Activated CD8-positive, alpha-beta memory T cell treated with anti-CD3 and anti-CD28 coated beads for 24 hours (primary cell): Measurements from ENCODE around the gene MYO5A.
"Not testable (repeated sequence)": the region's sequence is repeated elsewhere in the genome, so short reads cannot be mapped to it uniquely, and the experiment has no call there.

Experiments
- DNase-seq: peaks from one replicate; pipeline ENCODE4 v3.0.0-alpha.2; 2020

The MYO5A gene

DNA sequence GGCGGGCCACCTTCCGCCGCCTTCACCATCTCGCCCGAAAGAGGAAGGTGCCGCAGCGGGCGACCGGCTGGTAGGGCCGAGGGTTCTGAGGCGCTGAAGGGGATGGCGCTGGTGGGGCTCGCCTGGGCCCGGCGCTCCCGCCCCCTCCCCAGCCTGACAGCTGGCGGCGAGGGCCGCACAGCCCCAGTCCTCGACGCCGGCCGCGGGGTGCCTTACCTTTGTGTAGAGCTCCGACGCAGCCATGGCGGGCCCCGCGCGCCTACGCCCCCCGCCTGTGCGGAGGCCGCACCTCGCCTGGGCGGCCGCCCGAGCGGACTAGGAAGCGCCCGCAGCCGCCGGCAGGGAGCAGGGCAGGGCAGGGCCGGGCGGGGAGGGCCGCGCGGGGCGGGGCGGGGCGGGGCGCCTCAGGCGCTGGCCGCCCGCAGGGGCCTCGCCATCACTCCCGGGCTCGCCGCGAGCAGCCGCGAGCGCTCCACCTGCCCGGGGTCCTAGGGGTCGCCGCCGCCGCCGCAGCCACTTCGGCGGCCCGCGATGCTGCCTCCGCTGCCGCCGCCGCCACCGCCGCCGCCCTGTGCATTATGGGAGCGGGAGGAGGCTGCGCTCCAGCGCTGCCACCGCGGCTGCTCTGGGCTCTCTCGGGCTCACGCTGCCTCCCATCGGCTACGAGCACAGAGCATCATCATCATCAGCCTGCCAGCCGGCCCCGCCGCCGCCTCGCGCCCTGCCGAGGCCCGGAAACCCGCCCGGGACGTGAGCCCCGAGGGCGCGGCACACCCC, at the start of gene MYO5A:
Gene MYO5A, minus strand, starts transcription at position 317 of the 777 bp plus-strand sequence. Its CDS starts 74 bp downstream, at position 243.
- peak; percentile 89 for DNase-seq

DNA sequence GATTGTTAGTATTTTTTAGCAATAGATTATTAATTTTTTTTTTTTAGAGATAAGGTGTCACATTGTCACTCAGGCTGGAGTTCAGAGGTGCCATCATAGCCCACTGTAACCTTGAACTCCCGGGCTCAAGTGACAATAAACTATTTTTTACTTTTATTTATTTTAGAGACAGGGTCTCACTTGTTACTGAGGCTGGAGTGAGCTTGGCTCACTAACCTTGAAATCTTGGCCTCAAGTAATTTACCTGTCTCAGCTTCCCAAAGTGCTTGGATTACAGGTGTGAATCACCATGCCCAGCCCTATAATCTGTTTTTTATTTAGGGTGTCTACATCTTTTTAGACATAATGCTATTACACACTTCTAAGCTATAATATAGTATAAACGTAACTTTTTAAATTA, 48.0 kb upstream of the MYO5A start:
- no peak for DNase-seq

DNA sequence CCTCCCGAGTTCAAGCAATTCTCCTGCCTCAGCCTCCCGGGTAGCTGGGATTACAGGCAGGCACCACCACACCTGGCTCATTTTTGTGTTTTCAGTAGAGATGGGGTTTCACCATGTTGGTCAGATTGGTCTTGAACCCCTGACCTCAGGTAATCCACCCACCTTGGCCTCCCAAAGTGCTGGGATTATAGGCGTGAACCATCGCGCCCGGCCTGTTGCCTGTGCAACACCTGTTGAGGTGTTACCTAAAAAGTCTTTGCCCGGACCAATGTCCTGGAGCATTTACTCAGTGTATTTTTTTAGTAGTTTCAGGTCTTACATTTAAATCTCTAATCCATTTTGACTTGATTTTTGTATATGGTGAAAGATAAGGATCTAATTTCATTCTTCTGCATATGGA, 46.9 kb upstream of the MYO5A start:
- not testable (repeated sequence) for DNase-seq

DNA sequence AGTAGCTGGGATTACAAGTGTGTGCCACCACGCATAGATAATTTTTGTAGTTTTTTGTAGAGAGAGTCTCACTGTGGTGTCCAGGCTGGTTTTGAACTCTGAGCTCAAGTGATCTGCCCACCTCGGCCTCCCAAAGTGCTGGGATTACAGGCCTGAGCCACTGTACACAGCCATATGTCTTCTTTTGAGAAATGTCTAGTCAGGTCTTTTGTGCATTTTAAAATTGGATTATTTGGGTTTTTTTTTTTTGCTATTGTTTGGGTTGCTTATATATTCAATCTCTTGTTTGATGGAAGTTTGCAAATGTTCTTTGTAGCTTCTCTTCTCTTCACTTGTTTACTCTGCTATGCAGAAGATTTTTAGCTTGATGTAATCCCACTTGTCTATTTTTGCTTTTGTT, 46.4 kb upstream of the MYO5A start:
- DNase-seq: no peak

DNA sequence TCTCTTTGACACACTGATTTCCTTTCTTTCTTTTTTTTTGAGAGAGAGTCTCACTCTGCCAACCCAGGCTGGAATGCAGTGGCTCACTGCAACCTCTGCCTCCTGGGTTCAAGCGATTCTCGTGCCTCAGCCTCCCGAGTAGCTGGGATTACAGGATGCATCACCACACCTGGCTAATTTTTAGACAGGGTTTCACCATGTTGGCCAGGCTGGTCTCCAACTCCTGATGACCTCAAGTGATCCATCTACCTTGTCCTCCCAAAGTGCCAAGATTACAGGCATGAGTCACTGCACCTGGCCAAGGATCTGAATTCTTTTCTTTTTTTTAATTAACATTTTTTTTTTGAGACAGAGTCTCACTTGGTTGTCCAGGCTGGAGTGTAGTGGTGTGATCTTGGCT, 45.9 kb upstream of the MYO5A start:
- DNase-seq: not testable (repeated sequence)

DNA sequence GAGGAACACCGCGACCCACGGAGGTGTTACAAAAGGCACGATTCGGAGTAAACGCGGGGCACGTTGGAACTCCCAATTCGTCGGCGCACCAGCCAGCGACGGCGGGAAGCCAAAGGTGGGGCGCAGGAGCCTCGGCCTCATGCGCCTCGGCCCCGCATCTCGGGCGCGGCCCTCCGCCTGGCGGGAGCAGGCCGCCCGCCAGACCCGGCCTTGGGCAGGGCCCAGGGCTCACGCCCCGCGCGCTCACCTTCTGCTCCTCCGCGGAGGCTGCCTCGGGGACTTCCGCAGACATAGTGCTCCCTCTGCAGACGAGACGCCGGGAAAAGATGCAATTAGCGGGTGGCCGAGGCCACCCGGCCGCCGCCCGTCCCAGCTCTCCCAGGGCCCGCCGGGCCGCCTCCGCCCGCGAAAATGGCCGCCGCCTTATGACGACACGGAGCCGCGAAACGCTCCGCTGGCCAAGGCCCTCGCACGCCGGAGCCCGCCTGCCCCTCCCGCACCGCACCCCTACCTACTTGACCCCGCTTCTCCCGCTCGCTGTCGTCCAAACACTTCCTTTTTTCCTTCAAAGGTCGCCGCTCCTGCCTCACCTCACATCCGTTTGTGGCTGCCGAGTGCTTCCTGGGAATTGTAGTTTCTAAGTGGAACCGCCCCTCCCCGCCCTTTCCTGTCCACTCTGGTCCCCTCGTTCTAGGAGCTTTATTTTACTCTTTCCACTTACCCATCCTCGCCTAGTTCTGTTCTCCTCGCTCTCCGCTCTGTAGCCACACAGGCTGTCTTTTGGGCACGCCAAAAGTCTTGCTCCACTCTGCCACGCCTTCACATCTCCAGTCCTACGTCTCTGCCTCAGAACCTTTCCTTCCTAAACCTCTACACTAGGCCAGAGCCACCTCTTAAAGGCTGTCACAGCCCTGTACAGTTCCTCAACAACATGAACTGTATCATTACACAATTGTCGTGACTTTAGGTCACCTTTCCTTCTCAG, 40.2 kb upstream of the MYO5A start, which contains the start of gene ARPP19:
Gene ARPP19, minus strand, starts transcription at position 430 of the 985 bp plus-strand sequence. Its CDS starts 138 bp downstream, at position 292.
- peak; percentile 91 for DNase-seq

DNA sequence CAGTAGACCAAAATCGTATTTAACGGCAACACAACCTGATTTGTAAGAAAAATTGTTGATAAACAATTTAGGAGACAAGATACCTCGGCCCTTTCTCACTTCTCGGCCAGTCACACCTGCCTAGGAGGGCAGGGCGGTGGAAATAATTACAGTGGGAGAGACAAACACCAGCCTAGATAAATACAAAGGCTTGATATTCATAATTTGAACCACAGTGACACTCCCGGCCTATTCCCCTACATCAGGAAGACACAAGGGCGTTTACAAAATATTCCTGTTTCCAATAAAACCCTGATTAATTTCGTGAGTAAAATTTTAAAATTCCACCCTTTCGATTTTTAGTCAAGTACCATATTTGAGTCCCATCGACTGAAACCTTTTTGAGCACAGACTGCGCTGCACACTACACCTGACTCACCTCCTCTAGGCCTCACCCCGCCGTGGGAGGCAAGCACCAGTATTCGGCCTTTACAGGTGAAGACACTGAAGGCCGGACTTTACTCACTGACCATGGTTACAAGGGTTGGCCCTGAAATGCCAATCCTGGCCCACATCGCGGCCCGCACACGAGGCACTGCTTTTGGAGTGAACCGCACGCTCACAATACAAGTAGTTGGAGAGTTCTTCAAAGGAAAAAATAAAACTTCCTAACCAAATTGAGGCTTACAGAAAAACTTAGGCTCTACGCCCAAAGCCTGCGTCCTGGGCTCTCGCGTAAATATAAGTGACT, 39.4 kb upstream of the MYO5A start:
- no peak for DNase-seq

DNA sequence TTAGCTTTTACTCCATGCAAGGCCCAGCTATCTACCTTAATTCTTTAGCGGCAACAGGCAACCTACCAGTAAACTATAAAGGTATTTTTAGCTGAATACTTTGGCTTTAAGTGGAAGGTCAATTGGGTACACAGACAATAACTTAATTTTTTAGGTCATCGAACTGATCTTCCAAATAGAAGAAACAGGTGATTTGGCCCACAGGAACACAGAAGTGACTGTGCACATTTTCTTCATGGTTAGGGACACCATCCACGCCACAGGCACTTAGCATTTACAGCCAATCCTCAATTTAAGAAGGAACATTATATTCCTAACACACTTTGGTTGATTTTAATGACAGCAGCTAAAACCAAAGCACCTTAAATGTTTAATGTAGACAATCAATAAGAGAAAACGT, 38.2 kb upstream of the MYO5A start:
- DNase-seq: no peak

DNA sequence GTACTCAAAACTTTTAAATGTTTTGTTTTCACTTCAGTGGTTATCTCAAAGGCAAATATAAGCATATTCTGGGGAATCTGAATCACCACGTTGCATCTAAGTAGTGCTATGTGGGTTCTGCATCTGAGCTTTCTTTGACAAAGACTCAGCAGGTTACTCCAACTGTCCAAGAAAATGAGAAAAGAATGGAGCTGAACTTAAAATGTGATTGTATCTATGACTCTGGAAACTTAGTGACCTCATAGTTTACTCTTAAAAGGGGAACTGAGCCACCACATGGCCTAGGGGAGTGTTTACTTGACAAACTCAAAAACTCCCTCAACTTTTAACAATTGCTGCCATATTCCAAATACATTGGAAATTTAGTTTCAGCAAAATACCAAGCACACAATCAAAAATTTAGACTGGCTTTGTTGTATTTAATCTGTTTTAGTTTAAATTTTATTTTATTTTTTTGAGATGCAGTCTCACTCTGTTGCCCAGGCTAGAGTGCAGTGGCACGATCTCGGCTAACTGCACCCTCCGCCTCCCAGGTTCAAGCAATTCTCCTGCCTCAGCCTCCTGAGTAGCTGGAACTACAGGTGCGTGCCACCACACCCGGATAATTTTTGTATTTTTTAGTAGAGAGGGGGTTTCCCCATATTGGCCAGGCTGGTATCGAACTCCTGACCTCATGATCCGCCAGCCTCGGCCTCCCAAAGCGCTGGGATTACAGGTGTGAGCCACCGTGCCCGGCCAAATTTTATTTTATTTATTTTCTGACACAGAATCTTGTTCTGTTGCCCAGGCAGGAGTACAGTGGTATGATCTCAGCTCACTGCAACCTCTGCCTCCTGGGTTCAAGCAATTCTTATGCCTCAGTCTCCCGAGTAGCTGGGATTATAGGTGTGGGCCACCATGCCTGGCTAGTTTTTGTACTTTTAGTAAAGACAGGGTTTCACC, 37.0 kb upstream of the MYO5A start:
- not testable (repeated sequence) for DNase-seq

DNA sequence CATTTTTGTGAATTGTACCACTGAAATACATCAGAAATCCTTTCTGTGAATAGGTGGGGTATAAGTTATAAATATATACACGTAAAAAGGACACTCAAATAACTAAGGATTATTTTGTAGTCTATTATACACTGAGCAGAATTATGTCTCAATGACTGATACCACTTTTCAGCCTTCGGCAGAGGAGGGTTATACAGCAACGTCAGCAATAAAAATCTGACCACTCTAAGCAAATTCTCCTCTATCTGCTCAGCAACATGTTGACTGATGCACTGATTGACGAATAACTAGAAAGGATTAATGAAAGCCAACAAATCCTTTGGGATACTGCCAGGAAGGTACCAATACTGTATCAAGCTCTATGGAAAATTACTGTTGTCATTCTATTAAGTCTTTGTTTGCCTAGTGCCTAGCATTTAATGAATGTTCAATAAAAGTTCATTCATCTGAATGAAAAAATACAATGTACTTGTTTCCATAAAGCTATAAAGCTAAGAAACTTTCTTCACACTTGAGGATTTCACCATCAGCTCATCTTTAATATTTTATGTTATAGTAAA, 34.9 kb upstream of the MYO5A start:
- DNase-seq: no peak

DNA sequence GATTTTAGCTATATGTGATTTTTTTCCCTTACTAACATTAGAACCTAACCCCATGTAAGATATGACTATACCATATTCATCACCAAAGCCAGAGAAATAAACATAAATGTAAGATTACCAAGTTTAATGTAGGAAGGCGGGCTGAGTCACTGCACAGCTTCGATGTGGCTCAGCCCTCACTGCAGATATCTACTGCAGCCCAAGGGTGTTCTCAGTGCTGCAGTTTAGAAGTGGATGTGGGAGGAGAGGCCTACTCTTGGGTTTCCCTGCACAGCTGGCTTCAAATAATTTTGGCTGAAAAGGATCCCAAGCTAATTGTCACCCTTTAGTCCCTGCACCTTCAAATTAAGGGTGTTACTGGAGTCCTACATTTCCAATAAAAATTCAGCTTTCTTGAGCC, 30.9 kb upstream of the MYO5A start:
- no peak for DNase-seq

DNA sequence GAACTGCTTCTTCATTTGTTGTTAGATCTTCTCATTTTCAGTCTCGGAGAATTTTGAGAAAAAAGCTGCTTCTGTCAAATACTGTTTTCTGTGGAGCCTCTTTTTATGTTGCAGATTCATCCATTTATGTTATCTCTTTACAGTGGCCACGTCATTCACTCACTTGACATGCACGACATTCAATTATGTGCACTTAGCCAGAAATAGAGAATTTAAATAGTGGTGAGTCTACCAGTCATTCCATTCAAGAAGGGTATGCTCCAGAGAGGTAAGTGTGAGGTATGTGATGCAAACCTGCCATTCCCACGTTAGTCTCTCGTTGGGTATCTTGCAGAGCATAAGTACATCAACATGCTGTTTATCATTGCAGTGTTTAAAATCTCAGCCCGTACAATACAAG, 30.3 kb upstream of the MYO5A start:
- DNase-seq: no peak

DNA sequence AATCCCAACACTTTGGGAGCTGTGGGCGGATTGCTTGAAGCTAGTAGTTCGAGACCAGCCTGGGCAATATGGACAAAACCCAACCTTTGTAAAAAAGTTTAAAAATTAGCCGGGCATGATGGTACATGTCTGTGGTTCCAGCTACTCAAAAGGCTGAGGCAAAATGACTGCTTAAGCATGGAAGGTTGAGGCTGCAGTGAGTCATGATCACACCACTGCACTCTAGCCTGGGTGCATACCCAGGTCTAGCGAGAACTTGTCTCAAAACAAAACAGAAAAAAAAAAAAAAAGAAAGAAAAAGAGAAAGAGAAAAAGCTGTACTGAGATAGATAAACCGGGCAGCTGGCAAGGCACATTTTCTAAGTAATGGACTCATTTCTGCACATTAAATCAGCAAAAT, 29.5 kb upstream of the MYO5A start:
- DNase-seq: peak; percentile 65

DNA sequence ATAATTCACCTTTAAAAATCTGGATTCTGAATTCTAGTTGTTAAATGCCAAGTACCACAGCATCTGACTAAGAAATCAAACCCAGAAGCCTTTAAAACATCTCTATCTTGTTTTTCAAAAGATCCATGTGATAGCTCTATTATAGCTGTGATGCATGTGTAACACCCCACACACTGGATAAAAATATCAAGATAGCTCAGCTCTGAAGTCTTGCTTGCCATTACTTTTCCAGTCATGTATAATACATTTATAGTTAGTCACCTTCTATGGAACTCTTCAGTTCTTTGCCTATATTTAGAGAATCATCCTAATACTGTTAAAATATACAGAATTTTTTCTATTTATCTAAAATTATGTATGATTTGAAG, 28.6 kb upstream of the MYO5A start:
- no peak for DNase-seq

DNA sequence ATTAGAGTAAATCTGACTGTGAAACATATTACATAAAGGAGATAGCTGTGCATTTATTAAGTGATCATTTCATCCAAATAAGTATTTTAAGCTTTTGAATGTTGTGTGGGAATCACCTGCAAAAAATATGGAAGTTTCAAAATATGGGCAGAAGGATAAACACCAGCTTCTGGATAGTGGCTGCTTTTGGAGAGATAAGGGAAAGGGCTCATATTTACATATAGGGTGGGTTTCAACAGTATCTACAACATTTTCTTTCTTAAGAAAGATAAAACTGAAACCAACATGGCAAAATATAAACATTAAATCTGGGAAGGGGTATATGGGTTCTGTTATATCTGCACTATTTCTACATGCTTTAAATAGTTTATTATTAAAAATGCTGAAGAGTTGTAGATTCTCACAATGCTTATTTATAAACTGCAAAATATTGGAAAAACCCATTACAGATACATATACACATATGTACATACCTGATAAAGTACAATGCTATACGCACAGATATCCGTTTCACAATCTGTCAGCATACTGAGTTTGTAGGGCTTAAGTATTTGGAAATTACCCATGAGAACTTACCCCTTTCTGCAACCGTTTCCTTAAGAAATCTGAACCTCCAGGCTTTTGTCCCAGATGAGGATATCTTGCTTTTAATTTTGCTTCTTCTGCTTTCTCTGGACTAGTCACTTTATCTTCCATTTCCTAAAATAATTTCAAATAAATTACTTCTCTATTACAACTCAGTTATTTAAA, 28.0 kb upstream of the MYO5A start:
- DNase-seq: no peak

DNA sequence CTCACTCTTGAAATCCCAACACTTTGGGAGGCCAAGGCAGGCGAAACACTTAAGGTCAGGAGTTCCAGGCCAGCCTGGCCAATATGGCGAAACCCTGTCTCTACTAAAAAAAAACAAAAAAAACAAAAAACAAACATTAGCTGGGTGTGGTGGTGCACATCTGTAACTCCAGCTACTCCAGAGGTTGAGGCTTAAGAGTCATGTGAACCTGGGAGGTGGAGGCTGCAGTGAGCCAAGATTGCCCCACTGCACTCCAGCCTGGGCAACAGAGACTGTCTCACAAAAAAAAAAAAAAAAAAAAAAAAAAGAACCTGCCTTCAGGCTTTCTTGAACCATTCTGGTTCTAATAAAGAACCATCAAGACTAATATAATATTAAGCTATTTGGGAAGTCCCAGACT, 23.6 kb upstream of the MYO5A start:
- no peak for DNase-seq

DNA sequence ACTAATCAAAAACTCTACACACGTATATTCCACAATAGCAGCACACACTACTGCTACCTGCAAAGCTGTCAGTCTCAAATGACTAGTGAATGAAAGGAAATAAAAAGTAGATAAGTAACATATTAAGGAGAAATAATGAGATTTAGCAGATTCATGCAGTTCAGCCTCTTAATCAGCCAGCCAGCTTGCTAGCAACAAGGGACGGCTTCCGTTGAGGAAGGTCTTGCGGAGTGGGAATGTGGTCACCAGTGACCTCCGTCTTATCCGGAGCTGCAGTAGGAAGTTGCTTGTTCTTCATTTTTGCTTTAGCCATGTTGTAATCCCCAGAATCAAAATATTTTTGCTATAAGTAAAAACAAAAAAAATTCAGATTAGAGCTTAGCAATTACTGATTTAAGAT, 23.1 kb upstream of the MYO5A start:
- DNase-seq: no peak

DNA sequence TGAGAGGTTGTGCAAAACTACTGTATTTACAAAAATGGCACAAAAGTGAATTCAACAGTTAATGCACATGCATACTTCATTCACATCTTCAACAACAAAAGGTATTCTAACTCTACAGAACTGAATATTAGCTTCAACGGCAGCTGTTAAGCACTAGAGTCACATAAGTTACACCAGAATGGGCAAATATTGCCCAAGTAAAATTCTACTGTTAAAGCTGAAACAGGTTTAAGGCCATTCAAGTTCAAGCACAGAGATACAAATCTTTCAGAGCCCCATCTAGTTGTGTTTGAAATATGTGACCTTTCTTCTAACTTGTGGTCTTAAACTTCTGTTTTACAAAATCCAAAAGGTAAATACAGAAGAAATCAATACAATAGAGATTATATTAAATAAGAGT, 22.5 kb upstream of the MYO5A start:
- not testable (repeated sequence) for DNase-seq

DNA sequence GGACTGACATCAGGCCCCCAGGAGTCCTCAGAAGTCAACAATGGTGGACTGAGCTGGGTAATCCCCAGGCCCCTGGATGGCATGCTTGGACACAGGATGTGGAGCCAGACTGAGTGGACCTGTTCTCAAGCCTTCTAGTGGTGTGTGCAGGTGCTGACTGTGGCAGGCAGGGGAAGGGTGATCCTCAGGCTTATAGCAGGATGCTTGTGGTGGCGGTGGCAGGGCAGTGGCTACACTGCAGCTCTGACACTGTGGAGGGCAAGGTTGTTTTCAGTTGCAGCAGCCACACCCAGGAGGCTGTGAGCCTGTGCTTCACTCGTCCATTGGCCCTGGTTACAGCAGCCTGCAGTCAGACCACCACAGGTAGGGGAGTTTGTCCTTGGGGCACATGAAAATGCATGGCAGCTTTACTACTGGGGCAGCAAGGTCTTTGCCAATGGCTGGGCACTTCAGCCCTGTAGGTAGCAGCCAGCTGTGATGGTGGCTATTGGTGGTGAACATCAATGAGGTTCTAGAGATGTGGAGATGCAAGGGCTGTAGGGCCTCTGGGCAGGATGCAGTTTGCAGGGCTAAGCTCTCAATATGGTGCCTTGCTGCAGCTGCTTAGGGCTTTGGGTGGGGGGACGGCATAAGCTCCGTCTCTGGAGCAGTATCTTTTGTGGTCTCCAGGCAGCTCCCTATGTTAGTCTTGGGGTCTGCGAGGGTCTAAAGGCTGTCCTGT, 17.5 kb upstream of the MYO5A start:
- no peak for DNase-seq

DNA sequence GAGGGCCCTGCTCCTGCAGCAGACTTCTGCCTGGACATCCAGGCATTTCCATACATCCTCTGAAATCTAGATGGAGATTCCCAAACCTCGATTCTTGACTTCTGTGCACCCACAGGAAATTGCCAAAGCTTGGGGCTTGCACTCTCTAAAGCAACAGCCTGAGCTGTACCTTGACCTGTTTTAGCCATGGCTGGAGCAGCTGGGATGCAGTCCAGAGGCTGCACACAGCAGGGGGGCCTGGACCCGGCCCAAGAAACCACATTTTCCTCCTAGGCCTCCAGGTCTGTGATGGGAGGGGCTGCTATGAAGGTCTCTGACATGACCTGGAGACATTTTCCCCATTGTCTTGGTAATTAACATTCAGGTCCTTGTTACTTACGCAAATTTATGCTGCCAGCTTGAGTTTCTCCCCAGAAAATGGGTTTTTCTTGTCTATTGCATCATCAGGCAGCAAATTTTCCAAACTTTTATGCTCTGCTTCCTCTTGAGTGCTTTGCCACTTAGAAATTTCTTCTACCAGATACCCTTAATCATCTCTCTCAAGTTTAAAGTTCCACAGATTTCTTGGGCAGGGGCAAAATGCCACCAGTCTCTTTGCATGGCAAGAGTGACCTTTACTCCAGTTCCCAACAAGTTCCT, 11.8 kb upstream of the MYO5A start:
- no peak for DNase-seq
